HL-60 (cell line): ENCODE results near the gene RLIM.
A peak's percentile ranks its signal among the peaks of the same experiment; 100 is the strongest.

ENCODE experiments used
- DNase-seq, 2 experiments: peaks; one replicate each; pipeline ENCODE4 v3.0.0-alpha.2; 2010 to 2020; ENCODE audit warnings: low read depth in 1 of 2, low spot score in 1 of 2
- H3K27ac ChIP-seq: fragments of 250-450 bp; sonication (Bioruptor Pico); replicated peaks from 2 replicates; pipeline ENCODE4 v1.5.1; 2020; ENCODE audit warnings: mild to moderate bottlenecking, moderate library complexity
- H3K27me3 ChIP-seq: fragments of 250-450 bp; sonication (Bioruptor Pico); 2 replicates; pipeline ENCODE4 v1.5.1; 2021; ENCODE audit warnings: mild to moderate bottlenecking, moderate library complexity; ENCODE audit not compliant: insufficient read depth, poor library complexity, severe bottlenecking
- H3K4me3 ChIP-seq: replicated peaks from 2 replicates; pipeline ENCODE4 v1.5.1; 2011; ENCODE audit warnings: mild to moderate bottlenecking, control low read depth, low read length; ENCODE audit not compliant: insufficient read depth
- REST ChIP-seq: IDR thresholded peaks from 2 replicates; pipeline ENCODE4 v1.6.1; 2012; ENCODE audit warnings: low read depth; ENCODE audit not compliant: insufficient replicate concordance
- SPI1 ChIP-seq: IDR thresholded peaks from 2 replicates; pipeline ENCODE4 v1.6.1; 2012; ENCODE audit warnings: low read depth, mild to moderate bottlenecking, borderline replicate concordance
- TF ChIP-seq, protein P1 (sequence below): IDR thresholded peaks from one replicate; pipeline ENCODE4 v1.5.1; 2011; ENCODE audit warnings: low read length, control low read depth, inconsistent platforms; ENCODE audit not compliant: insufficient read depth

RLIM gene

GRCh38 chrX:74535408-74536151 is 78.8 kb downstream of the RLIM start:
- no peak for TF ChIP-seq REST
- TF ChIP-seq SPI1: no peak
- TF ChIP-seq, protein P1, sequence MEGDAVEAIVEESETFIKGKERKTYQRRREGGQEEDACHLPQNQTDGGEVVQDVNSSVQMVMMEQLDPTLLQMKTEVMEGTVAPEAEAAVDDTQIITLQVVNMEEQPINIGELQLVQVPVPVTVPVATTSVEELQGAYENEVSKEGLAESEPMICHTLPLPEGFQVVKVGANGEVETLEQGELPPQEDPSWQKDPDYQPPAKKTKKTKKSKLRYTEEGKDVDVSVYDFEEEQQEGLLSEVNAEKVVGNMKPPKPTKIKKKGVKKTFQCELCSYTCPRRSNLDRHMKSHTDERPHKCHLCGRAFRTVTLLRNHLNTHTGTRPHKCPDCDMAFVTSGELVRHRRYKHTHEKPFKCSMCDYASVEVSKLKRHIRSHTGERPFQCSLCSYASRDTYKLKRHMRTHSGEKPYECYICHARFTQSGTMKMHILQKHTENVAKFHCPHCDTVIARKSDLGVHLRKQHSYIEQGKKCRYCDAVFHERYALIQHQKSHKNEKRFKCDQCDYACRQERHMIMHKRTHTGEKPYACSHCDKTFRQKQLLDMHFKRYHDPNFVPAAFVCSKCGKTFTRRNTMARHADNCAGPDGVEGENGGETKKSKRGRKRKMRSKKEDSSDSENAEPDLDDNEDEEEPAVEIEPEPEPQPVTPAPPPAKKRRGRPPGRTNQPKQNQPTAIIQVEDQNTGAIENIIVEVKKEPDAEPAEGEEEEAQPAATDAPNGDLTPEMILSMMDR: peak; percentile 4
- H3K27me3 ChIP-seq: no peaks in the 10 kb centered on the region
- peak in 1 of 2 experiments; percentile 10 for DNase-seq
- no peak overlapping the region for H3K27ac ChIP-seq
- H3K4me3 ChIP-seq: peak overlapping the region; percentile 41
